BJ (cell line): ENCODE results near the gene USP14. TPM values are rescaled to one million over a fixed set of nuclear protein-coding genes. Genes with fewer than 3 reads are reported as not detected.
A peak's percentile ranks its signal among the peaks of the same experiment; 100 is the strongest.

Source experiments
- CTCF ChIA-PET: fragments of 350-600 bp; formaldehyde crosslinking; extraction: SDS; loops from one replicate; lab custom pipeline; 2021; ENCODE audit warnings: antibody characterized with exemption, inconsistent platforms; lab: Yijun Ruan, JAX
- POLR2A ChIA-PET: fragments of 300-600 bp; sonication (Branson Sonifier 250); formaldehyde crosslinking; extraction: SDS; loops from one replicate; lab custom pipeline; 2021; ENCODE audit warnings: antibody characterized with exemption; lab: Charles Lee
- DNase-seq: peaks from one replicate; pipeline ENCODE4 v3.0.0-alpha.2; 2011; ENCODE audit warnings: low read depth
- H3K27me3 ChIP-seq: 2 replicates; pipeline ENCODE4 v1.6.0; 2011; ENCODE audit warnings: low read length; ENCODE audit not compliant: control insufficient read depth, insufficient read depth
- H3K36me3 ChIP-seq: 2 replicates; pipeline ENCODE4 v1.5.1; 2011; ENCODE audit warnings: low read length; ENCODE audit not compliant: control insufficient read depth, insufficient read depth
- H3K4me3 ChIP-seq: 2 replicates; pipeline ENCODE4 v1.5.1; 2011; ENCODE audit warnings: low read depth, mild to moderate bottlenecking, control low read depth, low read length
- CTCF ChIP-seq: IDR thresholded peaks from 2 replicates; pipeline ENCODE4 v1.5.1; 2011; ENCODE audit warnings: low read depth, mild to moderate bottlenecking, control low read depth, inconsistent platforms, low read length, moderate library complexity; ENCODE audit not compliant: insufficient read depth
- polyA plus RNA-seq: library from polyadenylated mRNA; depleted of rRNA; stranded (reverse); fragments of >200 nt; gene quantifications from 2 replicates; pipeline ENCODE4 v1.2.3, GENCODE V29; 2011

The USP14 gene
- polyA plus RNA-seq, 1 experiment = 11.2 TPM

DNA sequence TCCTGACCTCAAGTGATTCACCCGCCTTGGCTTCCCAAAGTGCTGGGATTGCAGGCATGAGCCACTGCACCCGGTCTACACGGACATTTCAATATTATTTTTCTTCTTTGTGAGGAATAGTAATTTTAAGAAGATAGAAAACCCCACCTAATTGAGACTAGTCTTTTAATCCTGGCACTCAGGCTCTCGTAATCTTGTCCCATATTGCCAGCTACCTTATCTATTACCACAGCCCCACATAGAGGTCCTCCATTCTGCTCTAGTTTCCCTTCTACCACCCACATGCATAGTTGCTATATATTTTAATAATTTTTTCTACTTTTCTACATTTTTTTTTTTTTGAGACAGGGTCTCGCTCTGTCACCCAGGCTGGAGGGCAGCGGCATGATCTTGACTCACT lies 9.5 kb upstream of the USP14 start:
- CTCF ChIA-PET = no interaction called here
- POLR2A ChIA-PET = no interaction called here
- DNase-seq = no peak
- no peaks in the 10 kb centered on the region for H3K36me3 ChIP-seq
- no peaks in the 10 kb centered on the region for H3K27me3 ChIP-seq
- no peak for TF ChIP-seq CTCF
- no peak overlapping the region for H3K4me3 ChIP-seq

DNA sequence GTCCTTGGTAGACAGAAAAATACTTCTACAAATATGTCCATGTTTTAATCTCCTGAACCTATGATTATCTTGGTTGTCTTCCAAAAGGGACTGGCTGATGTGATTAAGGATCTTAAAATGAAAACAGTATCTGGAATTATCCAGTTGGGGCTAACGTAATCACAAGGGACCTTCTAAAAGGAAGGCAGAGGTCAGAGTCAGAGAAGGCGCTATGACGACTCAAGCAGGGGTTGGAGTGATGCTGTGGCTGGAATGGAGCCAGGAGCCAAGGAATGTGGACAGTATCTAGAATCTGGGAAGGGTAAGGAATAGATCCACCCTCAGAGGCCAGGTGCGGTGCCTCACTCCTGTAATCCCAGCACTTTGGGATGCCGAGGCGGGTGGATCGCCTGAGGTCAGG lies 4.2 kb upstream of the USP14 start:
- no peak for TF ChIP-seq CTCF
- no peak for DNase-seq
- H3K27me3 ChIP-seq = no peaks in the 10 kb centered on the region
- ChIA-PET POLR2A (no interaction called here), CTCF (no interaction called here)
- no peaks in the 10 kb centered on the region for H3K36me3 ChIP-seq
- H3K4me3 ChIP-seq = no peak overlapping the region

GRCh38 chr18:155688-156087 lies 2.7 kb upstream of the USP14 start:
- ChIA-PET POLR2A (no interaction called here), CTCF (no interaction called here)

DNA sequence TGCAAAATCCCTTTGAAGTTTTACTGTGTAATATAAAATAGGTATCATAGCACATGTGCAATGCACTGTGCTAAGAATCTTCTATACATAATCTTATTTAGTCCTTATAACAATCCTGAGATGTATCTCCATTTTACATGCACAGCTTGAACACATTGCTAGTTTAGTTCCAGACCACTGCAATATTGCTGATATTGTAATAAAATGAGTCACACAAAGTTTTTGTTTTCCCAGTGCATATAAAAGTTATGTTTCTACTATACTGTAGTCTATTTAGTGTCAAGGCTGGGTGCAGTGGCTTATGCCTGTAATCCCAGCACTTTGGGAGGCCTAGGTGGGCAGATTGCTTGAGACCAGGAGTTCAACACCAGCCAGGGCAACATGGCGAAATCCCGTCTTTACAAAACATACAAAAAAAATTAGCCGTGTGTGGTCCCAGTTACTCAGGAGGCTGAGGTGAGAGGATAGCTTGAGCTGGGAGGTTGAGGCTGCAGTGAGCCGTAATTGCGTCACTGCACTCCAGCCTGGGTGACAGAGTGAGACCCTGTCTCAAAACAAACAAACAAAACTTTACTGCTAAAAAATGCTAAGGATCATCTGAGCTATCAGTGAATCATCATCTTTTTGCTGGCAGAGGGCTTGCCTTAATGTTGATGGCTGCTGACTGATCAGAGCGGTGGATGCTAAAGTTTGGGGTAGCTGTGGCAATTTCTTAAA lies 1.7 kb upstream of the USP14 start:
- H3K36me3 ChIP-seq = no peaks in the 10 kb centered on the region
- no peak for DNase-seq
- no peaks in the 10 kb centered on the region for H3K27me3 ChIP-seq
- POLR2A ChIA-PET = no interaction called here
- TF ChIP-seq CTCF = no peak
- no peak overlapping the region for H3K4me3 ChIP-seq
- CTCF ChIA-PET = no interaction called here

More at GRCh38 chr18:155688-156087, 2.7 kb upstream of the USP14 start:
- TF ChIP-seq CTCF = no peak
- no peak for DNase-seq
- Histone ChIP-seq H3K36me3 (no peaks in the 10 kb centered on the region), H3K27me3 (no peaks in the 10 kb centered on the region), H3K4me3 (no peak overlapping the region)

DNA sequence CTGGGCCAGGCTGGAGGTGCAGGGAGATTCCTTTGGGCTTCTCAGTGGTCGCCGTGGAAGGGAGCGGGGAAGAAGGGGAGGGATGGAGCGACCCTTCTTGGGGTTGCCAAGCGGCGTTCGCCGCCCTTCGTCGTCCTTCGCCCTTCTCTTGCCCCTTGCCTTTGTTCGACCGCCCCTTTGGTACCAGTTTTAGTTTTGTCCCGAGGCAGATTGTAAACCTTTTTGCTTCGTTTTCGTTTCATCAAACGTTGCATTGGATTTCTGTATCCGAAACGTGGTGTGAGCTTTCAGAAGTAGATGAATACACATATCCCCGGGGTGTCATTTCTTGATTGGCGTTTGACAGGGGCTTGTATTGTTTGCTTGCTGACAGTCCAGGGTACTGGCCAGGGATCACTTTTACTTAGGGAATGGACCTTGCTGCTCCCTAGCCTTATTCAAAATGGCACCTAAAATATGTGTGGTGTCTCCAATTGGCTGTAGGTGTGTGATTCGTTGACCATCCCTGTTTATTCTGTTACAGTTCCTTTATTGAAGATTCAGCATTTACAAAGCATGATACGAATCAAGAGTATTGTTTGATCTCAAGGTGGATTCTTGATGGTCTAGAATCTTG lies 788 bp downstream of the USP14 start:
- Histone ChIP-seq H3K4me3 (peak overlapping the region; percentile 95), H3K27me3 (no peaks in the 10 kb centered on the region), H3K36me3 (no peaks in the 10 kb centered on the region)
- TF ChIP-seq CTCF = no peak
- CTCF ChIA-PET = no interaction called here
- DNase-seq = no peak
- POLR2A ChIA-PET = no interaction called here
